ENCODE results near the gene TMEM131.

Gene TMEM131

DNA sequence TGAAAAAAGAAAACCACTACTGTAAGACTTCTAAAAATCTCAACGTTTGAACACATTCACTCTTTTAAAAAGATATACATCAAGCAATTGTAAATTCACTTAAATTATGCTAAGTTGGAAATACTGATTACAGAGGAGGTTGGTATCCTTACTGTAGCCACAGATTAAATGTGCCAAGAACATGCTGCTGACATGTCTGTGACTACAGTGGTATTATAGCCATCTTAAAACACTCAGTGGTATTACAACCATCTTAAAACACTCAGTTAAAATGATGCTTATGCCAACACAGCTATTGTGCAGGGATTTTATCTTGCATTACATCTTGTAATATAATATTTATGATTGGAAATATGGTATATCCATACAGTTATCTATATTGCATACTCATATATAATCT lies 50.0 kb downstream of the TMEM131 start:
- Histone ChIP-seq H3K27ac (replicated peaks; ENCODE audit: low read length) (no peak overlapping the region), H3K27me3 (ENCODE audit: control insufficient read depth in 3 of 3, insufficient read depth in 3 of 3, low read depth in 1 of 3, low read length in 3 of 3) (no peaks in the 10 kb centered on the region), H2AFZ (ENCODE audit: low read length) (no peak overlapping the region), H3K4me2 (ENCODE audit: insufficient read depth, low read length, poor library complexity, severe bottlenecking) (no peak overlapping the region), H3K23ac (ENCODE audit: low read depth, low read length, poor library complexity) (no peak overlapping the region), H4K8ac (ENCODE audit: low read depth, low read length) (no peak overlapping the region), H2BK5ac (ENCODE audit: low read length) (no peak overlapping the region), H2AK5ac (ENCODE audit: low read depth, low read length) (no peak overlapping the region), H3K4ac (ENCODE audit: low read length) (no peak overlapping the region), H2BK15ac (ENCODE audit: low read length) (no peak overlapping the region), H3K4me3 (ENCODE audit: low read length in 2 of 2) (no peak overlapping the region), H2BK12ac (ENCODE audit: low read length) (no peak overlapping the region), H3K9me3 (replicated peaks in 1 of 2; ENCODE audit: control insufficient read depth in 2 of 2, insufficient read depth in 1 of 2, low read depth in 1 of 2, low read length in 2 of 2) (no peaks in the 10 kb centered on the region), H2BK120ac (ENCODE audit: low read depth, low read length) (no peak overlapping the region), H3K36me3 (replicated peaks in 1 of 2; ENCODE audit: control insufficient read depth in 2 of 2, insufficient read depth in 2 of 2, low read length in 2 of 2) (no peaks in the 10 kb centered on the region), H3K79me1 (ENCODE audit: low read depth, low read length) (no peaks in the 10 kb centered on the region), H3K9ac (ENCODE audit: low read depth, low read length, poor library complexity) (no peak overlapping the region), H3K14ac (ENCODE audit: low read length) (no peak overlapping the region), H3K4me1 (ENCODE audit: control insufficient read depth in 2 of 2, insufficient read depth in 1 of 2, low read depth in 1 of 2, low read length in 2 of 2) (no peaks in the 10 kb centered on the region), H3K18ac (ENCODE audit: low read length) (no peak overlapping the region), H4K91ac (ENCODE audit: low read depth, low read length, poor library complexity) (no peak overlapping the region)
- DNase-seq (ENCODE audit: low spot score), result no peak
- WGBS, 2 donors (ENCODE audit: extremely low coverage in 2 of 2, insufficient read length in 2 of 2, insufficient replicate concordance in 1 of 2), result no CpG with 5 or more reads among the region's 1 CpG

- no peak overlapping the region for H3K14ac ChIP-seq (ENCODE audit: low read length)
- no peak overlapping the region for H3K18ac ChIP-seq (ENCODE audit: low read length)
- no peak overlapping the region for H3K27ac ChIP-seq (replicated peaks; ENCODE audit: low read length)
- no peaks in the 10 kb centered on the region for H3K27me3 ChIP-seq (ENCODE audit: control insufficient read depth in 3 of 3, insufficient read depth in 3 of 3, low read depth in 1 of 3, low read length in 3 of 3)
- peaks cover 7 to 13% of the 10 kb centered on the region in 2 donors for H3K4me1 ChIP-seq (ENCODE audit: control insufficient read depth in 2 of 2, insufficient read depth in 1 of 2, low read depth in 1 of 2, low read length in 2 of 2)
- no peak overlapping the region for H2AK5ac ChIP-seq (ENCODE audit: low read depth, low read length)
- DNase-seq (ENCODE audit: low spot score), result no peak
- no peaks in the 10 kb centered on the region for H3K79me1 ChIP-seq (ENCODE audit: low read depth, low read length)
- no CpG with 5 or more reads among the region's 2 CpGs for WGBS, 2 donors (ENCODE audit: extremely low coverage in 2 of 2, insufficient read length in 2 of 2, insufficient replicate concordance in 1 of 2)
- no peaks in the 10 kb centered on the region for H3K9me3 ChIP-seq (replicated peaks in 1 of 2; ENCODE audit: control insufficient read depth in 2 of 2, insufficient read depth in 1 of 2, low read depth in 1 of 2, low read length in 2 of 2)
- H3K9ac ChIP-seq (ENCODE audit: low read depth, low read length, poor library complexity), result no peak overlapping the region
- H4K8ac ChIP-seq (ENCODE audit: low read depth, low read length), result no peak overlapping the region
- no peak overlapping the region for H3K23ac ChIP-seq (ENCODE audit: low read depth, low read length, poor library complexity)
- H3K4me3 ChIP-seq (ENCODE audit: low read length in 2 of 2), result no peak overlapping the region
- H2BK15ac ChIP-seq (ENCODE audit: low read length), result no peak overlapping the region
- no peak overlapping the region for H3K4me2 ChIP-seq (ENCODE audit: insufficient read depth, low read length, poor library complexity, severe bottlenecking)
- no peaks in the 10 kb centered on the region for H3K36me3 ChIP-seq (replicated peaks in 1 of 2; ENCODE audit: control insufficient read depth in 2 of 2, insufficient read depth in 2 of 2, low read length in 2 of 2)
- no peak overlapping the region for H2AFZ ChIP-seq (ENCODE audit: low read length)
- H3K4ac ChIP-seq (ENCODE audit: low read length), result no peak overlapping the region
- no peak overlapping the region for H2BK12ac ChIP-seq (ENCODE audit: low read length)
- H4K91ac ChIP-seq (ENCODE audit: low read depth, low read length, poor library complexity), result no peak overlapping the region
- no peak overlapping the region for H2BK120ac ChIP-seq (ENCODE audit: low read depth, low read length)
- H2BK5ac ChIP-seq (ENCODE audit: low read length), result no peak overlapping the region
These were observed 58.9 kb downstream of the TMEM131 start for GRCh38 chr2:97936881-97937280.

DNA sequence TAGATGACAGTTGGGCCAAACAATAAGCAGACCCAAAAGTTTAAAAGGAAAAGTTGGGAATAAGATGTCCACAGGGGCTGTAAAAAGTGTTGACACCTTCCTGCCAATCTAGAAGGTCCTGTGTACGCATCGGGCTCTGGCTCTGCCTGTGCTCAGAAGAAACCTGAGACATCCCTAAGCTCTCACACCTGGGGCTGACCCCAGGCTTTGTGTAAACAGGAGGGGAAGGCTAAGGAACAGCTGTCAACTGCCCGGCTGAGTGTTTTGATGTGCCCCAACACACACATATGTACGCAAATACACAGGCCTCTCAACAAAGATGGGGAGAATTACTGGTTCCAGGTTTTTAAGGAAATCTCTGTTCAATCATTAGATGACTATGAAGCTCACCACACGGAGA lies 59.5 kb downstream of the TMEM131 start:
- Histone ChIP-seq H3K36me3 (replicated peaks in 1 of 2; ENCODE audit: control insufficient read depth in 2 of 2, insufficient read depth in 2 of 2, low read length in 2 of 2) (no peaks in the 10 kb centered on the region), H3K27ac (replicated peaks; ENCODE audit: low read length) (peak overlapping the region; percentile 9), H3K18ac (ENCODE audit: low read length) (no peak overlapping the region), H3K23ac (ENCODE audit: low read depth, low read length, poor library complexity) (no peak overlapping the region), H3K4me2 (ENCODE audit: insufficient read depth, low read length, poor library complexity, severe bottlenecking) (peak overlapping the region; percentile 18), H3K14ac (ENCODE audit: low read length) (no peak overlapping the region), H3K9me3 (replicated peaks in 1 of 2; ENCODE audit: control insufficient read depth in 2 of 2, insufficient read depth in 1 of 2, low read depth in 1 of 2, low read length in 2 of 2) (no peaks in the 10 kb centered on the region), H3K4ac (ENCODE audit: low read length) (no peak overlapping the region), H4K91ac (ENCODE audit: low read depth, low read length, poor library complexity) (no peak overlapping the region), H2BK5ac (ENCODE audit: low read length) (no peak overlapping the region), H3K4me3 (ENCODE audit: low read length in 2 of 2) (no peak overlapping the region), H2AK5ac (ENCODE audit: low read depth, low read length) (no peak overlapping the region), H3K27me3 (ENCODE audit: control insufficient read depth in 3 of 3, insufficient read depth in 3 of 3, low read depth in 1 of 3, low read length in 3 of 3) (no peaks in the 10 kb centered on the region), H2BK15ac (ENCODE audit: low read length) (no peak overlapping the region), H3K9ac (ENCODE audit: low read depth, low read length, poor library complexity) (no peak overlapping the region), H3K79me1 (ENCODE audit: low read depth, low read length) (no peaks in the 10 kb centered on the region), H2BK12ac (ENCODE audit: low read length) (no peak overlapping the region), H2BK120ac (ENCODE audit: low read depth, low read length) (no peak overlapping the region), H4K8ac (ENCODE audit: low read depth, low read length) (no peak overlapping the region), H3K4me1 (ENCODE audit: control insufficient read depth in 2 of 2, insufficient read depth in 1 of 2, low read depth in 1 of 2, low read length in 2 of 2) (peaks cover 7 to 13% of the 10 kb centered on the region in 2 donors), H2AFZ (ENCODE audit: low read length) (no peak overlapping the region)
- peak; percentile 33 for DNase-seq (ENCODE audit: low spot score)
- WGBS, 2 donors (ENCODE audit: extremely low coverage in 2 of 2, insufficient read length in 2 of 2, insufficient replicate concordance in 1 of 2), result no CpG with 5 or more reads among the region's 5 CpGs

DNA sequence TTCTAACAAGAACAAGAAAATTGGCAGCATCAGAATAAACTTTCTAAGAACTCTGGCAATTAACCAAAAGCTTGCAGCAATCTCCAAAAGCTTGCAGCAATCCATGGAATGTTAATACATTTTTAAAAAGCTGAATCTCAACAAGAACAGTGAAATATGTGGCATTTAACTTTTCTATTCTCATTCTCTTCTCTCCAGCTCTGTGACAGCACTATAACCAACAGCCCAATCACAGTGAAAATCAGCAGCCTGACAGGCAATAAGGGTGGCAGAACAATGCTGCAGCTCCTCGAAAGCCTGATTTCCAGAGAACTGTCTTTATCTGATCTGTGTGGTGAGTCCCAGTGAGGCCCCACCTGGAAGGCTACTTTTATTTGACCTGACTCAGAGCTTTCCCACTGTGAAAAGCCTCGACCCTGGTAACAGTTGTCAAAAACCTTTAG lies 60.0 kb downstream of the TMEM131 start:
- Histone ChIP-seq H3K14ac (ENCODE audit: low read length) (no peak overlapping the region), H3K18ac (ENCODE audit: low read length) (no peak overlapping the region), H4K91ac (ENCODE audit: low read depth, low read length, poor library complexity) (no peak overlapping the region), H3K27ac (replicated peaks; ENCODE audit: low read length) (peak overlapping the region; percentile 9), H4K8ac (ENCODE audit: low read depth, low read length) (no peak overlapping the region), H3K36me3 (replicated peaks in 1 of 2; ENCODE audit: control insufficient read depth in 2 of 2, insufficient read depth in 2 of 2, low read length in 2 of 2) (no peaks in the 10 kb centered on the region), H3K4me1 (ENCODE audit: control insufficient read depth in 2 of 2, insufficient read depth in 1 of 2, low read depth in 1 of 2, low read length in 2 of 2) (peaks cover 7 to 13% of the 10 kb centered on the region in 2 donors), H3K27me3 (ENCODE audit: control insufficient read depth in 3 of 3, insufficient read depth in 3 of 3, low read depth in 1 of 3, low read length in 3 of 3) (no peaks in the 10 kb centered on the region), H3K4me2 (ENCODE audit: insufficient read depth, low read length, poor library complexity, severe bottlenecking) (no peak overlapping the region), H3K23ac (ENCODE audit: low read depth, low read length, poor library complexity) (no peak overlapping the region), H3K4ac (ENCODE audit: low read length) (no peak overlapping the region), H2BK12ac (ENCODE audit: low read length) (no peak overlapping the region), H2BK120ac (ENCODE audit: low read depth, low read length) (no peak overlapping the region), H2AK5ac (ENCODE audit: low read depth, low read length) (no peak overlapping the region), H3K9ac (ENCODE audit: low read depth, low read length, poor library complexity) (no peak overlapping the region), H2BK5ac (ENCODE audit: low read length) (no peak overlapping the region), H2AFZ (ENCODE audit: low read length) (no peak overlapping the region), H3K79me1 (ENCODE audit: low read depth, low read length) (no peaks in the 10 kb centered on the region), H2BK15ac (ENCODE audit: low read length) (no peak overlapping the region), H3K9me3 (replicated peaks in 1 of 2; ENCODE audit: control insufficient read depth in 2 of 2, insufficient read depth in 1 of 2, low read depth in 1 of 2, low read length in 2 of 2) (no peaks in the 10 kb centered on the region), H3K4me3 (ENCODE audit: low read length in 2 of 2) (no peak overlapping the region)
- WGBS, 2 donors (ENCODE audit: extremely low coverage in 2 of 2, insufficient read length in 2 of 2, insufficient replicate concordance in 1 of 2), result no CpG with 5 or more reads among the region's 2 CpGs
- DNase-seq (ENCODE audit: low spot score), result peak; percentile 11

Data from neuronal stem cell (in vitro differentiated cells).